HepG2 (cell line): ENCODE results near the gene HES2. TPM values are rescaled to one million over a fixed set of nuclear protein-coding genes. Genes with fewer than 3 reads are reported as not detected.

ENCODE experiments used
- BCL3 ChIP-seq: sonication (generic); formaldehyde crosslinking; IDR thresholded peaks from 2 replicates; pipeline ENCODE4 v1.5.1; 2020; ENCODE audit warnings: mild to moderate bottlenecking, missing genetic modification reagents, moderate library complexity
- FOXJ3 ChIP-seq: sonication (generic); formaldehyde crosslinking; IDR thresholded peaks from 2 replicates; pipeline ENCODE4 v1.4.0; 2020; ENCODE audit warnings: missing genetic modification reagents, mild to moderate bottlenecking, borderline replicate concordance
- GATAD1 ChIP-seq: IDR thresholded peaks from 2 replicates; pipeline ENCODE4 v1.6.1; 2016; ENCODE audit warnings: missing genetic modification reagents, missing compliant biosample characterization
- HOXA7 ChIP-seq: sonication (generic); formaldehyde crosslinking; IDR thresholded peaks from 2 replicates; pipeline ENCODE4 v1.8.1; 2022; ENCODE audit warnings: mild to moderate bottlenecking, missing genetic modification reagents, moderate library complexity
- KDM6A ChIP-seq: IDR thresholded peaks from 2 replicates; pipeline ENCODE4 v1.6.1; 2016; ENCODE audit warnings: low read depth
- MTF2 ChIP-seq: sonication (generic); formaldehyde crosslinking; IDR thresholded peaks from 2 replicates; pipeline ENCODE4 v1.5.0; 2020; ENCODE audit warnings: missing genetic modification reagents, borderline replicate concordance
- PHB2 ChIP-seq: fragments of 450-650 bp; IDR thresholded peaks from 2 replicates; pipeline ENCODE4 v1.6.1; 2018; ENCODE audit not compliant: partially characterized antibody
- RNF219 ChIP-seq: sonication (generic); formaldehyde crosslinking; IDR thresholded peaks from 2 replicates; pipeline ENCODE4 v1.5.0; 2020; ENCODE audit warnings: mild to moderate bottlenecking, missing genetic modification reagents
- SATB2 ChIP-seq: sonication (generic); formaldehyde crosslinking; IDR thresholded peaks from 2 replicates; pipeline ENCODE4 v1.5.0; 2020; ENCODE audit warnings: missing genetic modification reagents
- SMC3 ChIP-seq: IDR thresholded peaks from 2 replicates; pipeline ENCODE4 v1.6.1; 2011; ENCODE audit warnings: low read length, improper control_type of control experiment
- ZBTB7B ChIP-seq: sonication (generic); formaldehyde crosslinking; IDR thresholded peaks from 2 replicates; pipeline ENCODE4 v1.4.0; 2020; ENCODE audit warnings: missing genetic modification reagents
- ZFP82 ChIP-seq: sonication (generic); formaldehyde crosslinking; IDR thresholded peaks from 2 replicates; pipeline ENCODE4 v1.5.1; 2020; ENCODE audit warnings: mild to moderate bottlenecking, missing genetic modification reagents, borderline replicate concordance
- ZNF33A ChIP-seq: sonication (generic); formaldehyde crosslinking; IDR thresholded peaks from 2 replicates; pipeline ENCODE4 v1.5.1; 2020; ENCODE audit warnings: missing genetic modification reagents, mild to moderate bottlenecking, moderate library complexity, borderline replicate concordance
- ZNF441 ChIP-seq: sonication (generic); formaldehyde crosslinking; IDR thresholded peaks from 2 replicates; pipeline ENCODE4 v1.7.0; 2021; ENCODE audit warnings: missing genetic modification reagents, borderline replicate concordance
- ZNF766 ChIP-seq: sonication (generic); formaldehyde crosslinking; IDR thresholded peaks from 2 replicates; pipeline ENCODE4 v1.5.0; 2020; ENCODE audit warnings: missing genetic modification reagents, borderline replicate concordance
- ZSCAN31 ChIP-seq: sonication (generic); formaldehyde crosslinking; IDR thresholded peaks from 2 replicates; pipeline ENCODE4 v1.5.0; 2020; ENCODE audit warnings: low read depth, mild to moderate bottlenecking, missing genetic modification reagents
- polyA plus RNA-seq, 8 experiments: library from polyadenylated mRNA; depleted of rRNA in 3 of 8; stranded (reverse) in 7 of 8; unstranded in 1 of 8; fragments of >200 nt; fragmentation: Illumina TruSeq in 4 of 8; extraction: Trizol in 4 of 8; gene quantifications; 2 replicates each; pipeline versions ENCODE4 v1.2.1 to v1.2.3, GENCODE V29; 2011 to 2016; ENCODE audit warnings: low read depth in 4 of 8, missing spikeins in 1 of 8, mixed read lengths in 1 of 8; ENCODE audit not compliant: insufficient read depth in 1 of 8
- total RNA-seq, 5 experiments: library from RNA; depleted of rRNA; stranded (reverse); fragments of >200 nt; fragmentation: Illumina TruSeq; extraction: Trizol; gene quantifications; 2 replicates each; pipeline ENCODE4 v1.2.3, GENCODE V29; 2016; ENCODE audit warnings: low read depth in 1 of 5
- TF ChIP-seq, protein P1 (sequence below): sonication (generic); formaldehyde crosslinking; IDR thresholded peaks from 2 replicates; pipeline ENCODE4 v1.8.1; 2023; ENCODE audit warnings: missing genetic modification reagents, inconsistent platforms, borderline replicate concordance
- TF ChIP-seq, protein P2 (sequence below): sonication (generic); formaldehyde crosslinking; IDR thresholded peaks from 2 replicates; pipeline ENCODE4 v1.5.1; 2020; ENCODE audit warnings: missing genetic modification reagents, mild to moderate bottlenecking, borderline replicate concordance

HES2 gene
- total and polyA plus RNA-seq, 2 of the 13 experiments (the other 11 are each of a cell fraction or from before 2014, with no cell fraction given): 0.11 to 0.17 TPM

DNA sequence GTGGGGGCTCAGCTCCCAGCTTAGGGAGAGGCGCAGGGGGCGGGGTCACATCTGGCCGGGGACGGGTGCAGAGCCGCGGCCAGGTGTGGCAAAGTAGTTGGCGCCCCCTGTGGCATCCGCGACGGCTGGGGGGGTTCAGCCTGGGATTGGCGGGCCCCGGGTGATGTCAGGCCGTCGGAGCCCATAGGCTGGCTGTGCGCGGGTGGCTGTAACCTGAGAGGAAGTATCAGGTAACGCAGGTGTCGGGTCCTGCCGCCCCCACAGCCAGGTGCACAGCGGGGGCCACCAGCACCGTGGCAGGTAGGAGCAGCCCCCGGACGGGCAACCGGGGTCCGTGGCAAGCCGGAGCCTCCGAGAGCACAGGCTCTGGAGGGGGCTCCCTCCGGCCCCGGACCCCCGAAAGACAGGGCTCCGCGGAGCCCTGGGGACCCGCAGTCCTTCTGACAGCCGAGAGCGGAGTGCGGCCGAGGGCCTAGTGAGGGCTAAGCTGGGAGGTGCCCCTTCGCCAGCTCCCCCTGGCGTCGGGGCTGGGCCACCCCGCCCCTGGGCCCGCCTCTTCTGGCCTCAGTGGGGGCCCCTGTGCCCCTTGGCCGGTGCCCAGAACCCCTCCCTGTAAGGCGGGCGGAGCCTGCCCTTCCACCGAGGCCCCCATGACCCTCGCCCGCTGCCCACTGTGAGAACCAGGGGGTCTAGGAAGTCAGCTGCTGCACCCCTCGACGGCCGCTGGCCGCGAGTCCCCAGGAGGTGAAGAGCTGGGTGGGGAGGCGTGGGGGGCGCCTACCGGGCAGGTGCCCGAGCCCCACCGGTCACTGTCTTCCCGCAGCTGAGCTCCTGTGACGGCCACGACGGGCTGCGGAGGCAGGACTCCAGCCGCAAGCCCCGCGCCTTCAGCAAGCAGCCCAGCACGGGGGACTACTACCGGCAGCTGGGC is 28.4 kb upstream of the HES2 start (continued):
- TF ChIP-seq RNF219 (CRISPR knock-in tag) (no peak), ZNF33A (CRISPR knock-in tag) (no peak), ZFP82 (CRISPR knock-in tag) (no peak), SMC3 (no peak), MTF2 (peak; percentile 84; the same call in 1 of the 2 replicates), SATB2 (no peak), ZBTB7B (CRISPR knock-in tag) (peak; percentile 92), PHB2 (no peak), ZNF441 (CRISPR knock-in tag) (no peak), KDM6A (CRISPR knock-in tag) (peak; percentile 30; the same call in 1 of the 2 replicates), BCL3 (CRISPR knock-in tag) (no peak; the same call in none of the 2 replicates), ZNF766 (no peak; the same call in none of the 2 replicates), HOXA7 (CRISPR knock-in tag) (no peak), FOXJ3 (CRISPR knock-in tag) (peak; percentile 59), ZSCAN31 (CRISPR knock-in tag) (0 out of 2 replicates have a peak, but pooled peaks have one; percentile 17), GATAD1 (CRISPR knock-in tag) (no peak)
- TF ChIP-seq, protein P1, sequence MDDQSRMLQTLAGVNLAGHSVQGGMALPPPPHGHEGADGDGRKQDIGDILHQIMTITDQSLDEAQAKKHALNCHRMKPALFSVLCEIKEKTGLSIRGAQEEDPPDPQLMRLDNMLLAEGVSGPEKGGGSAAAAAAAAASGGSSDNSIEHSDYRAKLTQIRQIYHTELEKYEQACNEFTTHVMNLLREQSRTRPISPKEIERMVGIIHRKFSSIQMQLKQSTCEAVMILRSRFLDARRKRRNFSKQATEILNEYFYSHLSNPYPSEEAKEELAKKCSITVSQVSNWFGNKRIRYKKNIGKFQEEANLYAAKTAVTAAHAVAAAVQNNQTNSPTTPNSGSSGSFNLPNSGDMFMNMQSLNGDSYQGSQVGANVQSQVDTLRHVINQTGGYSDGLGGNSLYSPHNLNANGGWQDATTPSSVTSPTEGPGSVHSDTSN (CRISPR knock-in tag): no peak
- TF ChIP-seq, protein P2, sequence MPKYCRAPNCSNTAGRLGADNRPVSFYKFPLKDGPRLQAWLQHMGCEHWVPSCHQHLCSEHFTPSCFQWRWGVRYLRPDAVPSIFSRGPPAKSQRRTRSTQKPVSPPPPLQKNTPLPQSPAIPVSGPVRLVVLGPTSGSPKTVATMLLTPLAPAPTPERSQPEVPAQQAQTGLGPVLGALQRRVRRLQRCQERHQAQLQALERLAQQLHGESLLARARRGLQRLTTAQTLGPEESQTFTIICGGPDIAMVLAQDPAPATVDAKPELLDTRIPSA (CRISPR knock-in tag): no peak
